NT2/D1 (cell line): ENCODE measurements around the gene D2HGDH.

ENCODE experiments used
- YY1 ChIP-seq: IDR thresholded peaks from 2 replicates; pipeline ENCODE4 v1.6.1; 2011; ENCODE audit not compliant: insufficient read length, insufficient read depth
- ZNF274 ChIP-seq: IDR thresholded peaks from 2 replicates; pipeline ENCODE4 v1.6.1; 2011; ENCODE audit warnings: mild to moderate bottlenecking, low read depth, low read length

DNA sequence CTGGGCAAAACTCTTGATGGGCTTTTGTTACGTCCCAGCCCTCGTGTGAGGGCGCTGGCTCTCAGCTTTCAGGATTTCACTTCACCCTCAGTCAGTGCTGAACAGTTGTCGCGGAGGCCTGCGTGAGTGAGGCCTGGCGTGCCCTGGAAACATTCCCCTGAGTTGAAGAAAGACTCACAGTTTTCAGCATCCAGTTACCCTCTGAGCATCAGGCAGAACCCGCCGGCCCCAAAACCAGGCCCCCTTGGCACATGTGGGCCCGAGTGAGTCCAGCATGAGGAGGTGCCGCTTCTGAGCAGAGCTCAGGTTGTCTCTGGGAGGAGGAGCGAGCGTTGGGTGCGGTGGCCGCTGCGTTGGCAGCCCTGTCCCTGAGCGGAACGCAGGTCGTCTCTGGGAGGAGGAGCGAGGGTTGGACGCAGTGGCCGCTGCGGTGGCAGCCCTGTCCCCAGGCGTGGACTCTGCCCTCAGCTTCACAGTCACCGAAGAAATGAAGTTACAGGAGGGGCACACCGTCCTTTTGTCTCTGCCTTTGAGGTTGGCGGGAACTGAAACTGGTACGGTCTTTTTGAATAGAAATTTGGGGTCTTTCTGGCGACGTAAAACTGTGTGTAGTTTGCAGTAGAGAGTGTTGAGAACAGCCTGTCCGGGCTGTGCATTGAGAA lies 74.4 kb downstream of the D2HGDH start, which contains the start of gene NEU4:
- TF ChIP-seq ZNF274 (no peak), YY1 (no peak)
